Fibroblast of villous mesenchyme (primary cell): Measurements from ENCODE around the gene ADAR. TPM values are rescaled to one million over a fixed set of nuclear protein-coding genes. Genes with fewer than 3 reads are reported as not detected.

Source experiments
- DNase-seq: peaks from one replicate; pipeline ENCODE4 v3.0.0-alpha.2; 2010; ENCODE audit warnings: low read depth
- H3K4me3 ChIP-seq: 2 replicates; pipeline ENCODE4 v1.5.1; 2011; ENCODE audit warnings: low read depth, mild to moderate bottlenecking, low read length
- CTCF ChIP-seq: IDR thresholded peaks from 2 replicates; pipeline ENCODE4 v1.5.1; 2012; ENCODE audit warnings: low read depth, mild to moderate bottlenecking, low read length; ENCODE audit not compliant: insufficient read depth
- total RNA-seq: library from RNA; depleted of rRNA; stranded (reverse); fragments of >200 nt; gene quantifications from 2 replicates; pipeline ENCODE4 v1.2.3, GENCODE V29; 2012

The ADAR gene
- total RNA-seq, 1 donor = 142 TPM

GRCh38 chr1:154541231-154541630, 66.8 kb downstream of the ADAR start:
- no peak overlapping the region for H3K4me3 ChIP-seq
- no peak for TF ChIP-seq CTCF
- no peak for DNase-seq

GRCh38 chr1:154539486-154540483, 68.2 kb downstream of the ADAR start:
- no peak for DNase-seq
- H3K4me3 ChIP-seq = no peak overlapping the region
- no peak for TF ChIP-seq CTCF

GRCh38 chr1:154536570-154536969, 71.4 kb downstream of the ADAR start:
- DNase-seq = no peak
- TF ChIP-seq CTCF = no peak
- H3K4me3 ChIP-seq = no peak overlapping the region

GRCh38 chr1:154533952-154534844, 73.8 kb downstream of the ADAR start:
- no peak overlapping the region for H3K4me3 ChIP-seq
- peak; percentile 23 for DNase-seq
- TF ChIP-seq CTCF = peak; percentile 52

Other genes with a start within 250 kb of the ADAR start
- 11.6 and 30.2 TPM in 2 replicates for gene IL6R, start 202.8 kb downstream of the ADAR start, total RNA-seq
- gene TDRD10, start 106.0 kb downstream of the ADAR start, total RNA-seq = not detected in 2 replicates
- not detected in 2 replicates for gene SHE, start 105.8 kb downstream of the ADAR start, total RNA-seq
- gene UBE2Q1, start 49.5 kb downstream of the ADAR start, total RNA-seq = 24.8 and 36.3 TPM in 2 replicates
- gene CHRNB2, start 40.4 kb downstream of the ADAR start, total RNA-seq = under 0.01 TPM in 1 of 2 replicates, not detected in the other